Measurements from ENCODE around the gene CCDC88C.
A peak's percentile ranks its signal among the peaks of the same experiment; 100 is the strongest.

Gene CCDC88C

DNA sequence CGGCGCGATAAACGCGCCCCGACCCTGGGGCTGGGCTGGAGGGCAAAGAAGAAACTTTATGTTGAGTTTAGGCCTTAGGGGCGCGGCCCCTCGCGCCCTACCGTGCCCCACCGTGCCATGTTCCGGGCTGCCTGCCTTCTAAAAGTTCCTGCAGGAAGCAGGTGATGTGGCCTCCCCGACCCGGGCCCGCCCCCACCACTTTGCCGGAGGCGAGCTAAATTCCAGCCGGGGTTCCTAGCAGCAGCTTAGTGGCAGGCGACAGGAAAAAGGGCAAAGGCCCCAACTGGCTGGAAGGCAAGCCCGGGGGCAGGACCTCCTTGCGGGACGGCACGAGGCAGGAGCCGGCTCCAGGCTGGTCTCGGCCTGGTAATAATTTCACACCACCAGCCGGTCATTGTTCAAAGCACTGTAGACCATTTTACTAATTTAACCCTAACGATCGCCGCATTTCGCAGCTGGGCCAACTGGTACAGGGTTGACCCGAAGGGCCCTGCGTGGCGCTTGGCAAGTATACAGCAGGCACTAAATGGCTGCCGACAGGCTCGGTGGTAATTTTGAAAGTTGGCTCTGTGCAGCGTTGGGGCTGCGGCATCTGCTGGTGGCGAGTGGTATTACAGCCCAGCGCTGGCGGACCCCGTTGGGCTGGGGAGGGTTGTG is 895 bp upstream of the CCDC88C start:
- Histone ChIP-seq H3K9me3 (ENCODE audit: control extremely low read depth in 1 of 5, control insufficient read depth in 4 of 5, insufficient read depth in 2 of 5, low read depth in 1 of 5, low read length in 4 of 5) (no peaks in the 10 kb centered on the region), H3K4me1 (ENCODE audit: control extremely low read depth in 1 of 4, control insufficient read depth in 4 of 4, insufficient read depth in 4 of 4, low read length in 3 of 4) (peaks cover 10 to 44% (median 41%) of the 10 kb centered on the region in 4 experiments), H3K36me3 (ENCODE audit: control insufficient read depth in 4 of 4, insufficient read depth in 4 of 4, low read length in 3 of 4) (peaks cover 2 to 17% (median 10%) of the 10 kb centered on the region in 4 experiments), H3K27me3 (replicated peaks in 2 of 5; ENCODE audit: control insufficient read depth in 4 of 5, insufficient read depth in 5 of 5, low read length in 4 of 5) (no peaks in the 10 kb centered on the region), H3K4me3 (ENCODE audit: control insufficient read depth in 1 of 7, extremely low read depth in 1 of 7, insufficient read depth in 4 of 7, low read depth in 2 of 7, low read length in 6 of 7) (peak overlapping the region in 6 of 7 experiments; percentile 74 to 91 (median 79)), H3K27ac (ENCODE audit: insufficient read depth in 1 of 2, low read depth in 1 of 2, low read length in 2 of 2, poor library complexity in 1 of 2, severe bottlenecking in 2 of 2) (no peak overlapping the region)
- POLR2A ChIA-PET, result interaction anchor here (0.6 to 1.8 kb wide), 3 partner anchors 27 to 95 kb away, joined by 3 to 8 read pairs (median 3); no protein-coding TSS in a partner anchor
- CTCF ChIA-PET, result interaction anchor here (0.6 to 17.7 kb wide), 21 partner anchors 9 to 118 kb away, joined by 3 to 268 read pairs (median 5); no protein-coding TSS in a partner anchor
- peak; percentile 55 to 79 (median 73) for DNase-seq
- WGBS (ENCODE audit: insufficient coverage), result under 1% methylated on average over 34 of the region's 42 CpGs

DNA sequence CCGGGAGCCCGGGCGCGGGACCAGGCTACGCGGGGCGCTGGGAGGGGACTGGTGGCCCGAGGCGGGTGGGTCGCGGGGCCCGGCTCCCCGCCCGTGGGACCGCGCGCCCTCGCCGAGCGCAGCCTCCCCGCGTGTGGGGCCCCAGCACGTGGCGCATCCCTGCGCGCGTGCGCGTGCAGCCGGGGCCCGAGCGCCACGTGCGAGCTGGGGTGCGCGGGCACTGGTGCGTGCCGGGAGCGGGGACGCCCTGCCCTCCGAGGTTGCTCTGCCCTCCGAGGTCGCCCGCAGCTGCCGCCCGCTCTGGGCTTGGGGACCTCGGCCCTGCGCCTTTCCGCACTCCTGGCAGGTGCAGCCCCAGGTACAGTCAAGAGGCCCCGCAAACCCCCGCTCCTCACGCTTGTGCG is 365 bp upstream of the CCDC88C start:
- no peak overlapping the region for H3K27ac ChIP-seq (ENCODE audit: insufficient read depth in 1 of 2, low read depth in 1 of 2, low read length in 2 of 2, poor library complexity in 1 of 2, severe bottlenecking in 2 of 2)
- no peaks in the 10 kb centered on the region for H3K9me3 ChIP-seq (ENCODE audit: control extremely low read depth in 1 of 5, control insufficient read depth in 4 of 5, insufficient read depth in 2 of 5, low read depth in 1 of 5, low read length in 4 of 5)
- 1% methylated on average over 41 of the region's 53 CpGs for whole genome bisulfite sequencing (ENCODE audit: insufficient coverage)
- no peaks in the 10 kb centered on the region for H3K27me3 ChIP-seq (replicated peaks in 2 of 5; ENCODE audit: control insufficient read depth in 4 of 5, insufficient read depth in 5 of 5, low read length in 4 of 5)
- POLR2A ChIA-PET, result interaction anchor here (0.8 to 1.8 kb wide), 3 partner anchors 21 to 94 kb away, joined by 3 to 8 read pairs (median 3); no protein-coding TSS in a partner anchor
- CTCF ChIA-PET, result interaction anchor here (0.6 to 17.7 kb wide), 18 partner anchors 9 to 118 kb away, joined by 3 to 268 read pairs (median 5); no protein-coding TSS in a partner anchor
- H3K4me3 ChIP-seq (ENCODE audit: control insufficient read depth in 1 of 7, extremely low read depth in 1 of 7, insufficient read depth in 4 of 7, low read depth in 2 of 7, low read length in 6 of 7), result peak overlapping the region; percentile 44 to 91 (median 77)
- peak; percentile 76 to 90 (median 86) for DNase-seq
- peaks cover 10 to 49% (median 42%) of the 10 kb centered on the region in 4 experiments for H3K4me1 ChIP-seq (ENCODE audit: control extremely low read depth in 1 of 4, control insufficient read depth in 4 of 4, insufficient read depth in 4 of 4, low read length in 3 of 4)
- peaks cover 2 to 23% (median 13%) of the 10 kb centered on the region in 4 experiments for H3K36me3 ChIP-seq (ENCODE audit: control insufficient read depth in 4 of 4, insufficient read depth in 4 of 4, low read length in 3 of 4)

GRCh38 chr14:91416744-91417119 is 888 bp downstream of the CCDC88C start:
- Histone ChIP-seq H3K4me1 (ENCODE audit: control extremely low read depth in 1 of 4, control insufficient read depth in 4 of 4, insufficient read depth in 4 of 4, low read length in 3 of 4) (peaks cover 10 to 53% (median 42%) of the 10 kb centered on the region in 4 experiments), H3K27ac (ENCODE audit: insufficient read depth in 1 of 2, low read depth in 1 of 2, low read length in 2 of 2, poor library complexity in 1 of 2, severe bottlenecking in 2 of 2) (peak overlapping the region; percentile 69 to 81), H3K27me3 (replicated peaks in 2 of 5; ENCODE audit: control insufficient read depth in 4 of 5, insufficient read depth in 5 of 5, low read length in 4 of 5) (no peaks in the 10 kb centered on the region), H3K4me3 (ENCODE audit: control insufficient read depth in 1 of 7, extremely low read depth in 1 of 7, insufficient read depth in 4 of 7, low read depth in 2 of 7, low read length in 6 of 7) (peak overlapping the region; percentile 74 to 91 (median 81)), H3K9me3 (ENCODE audit: control extremely low read depth in 1 of 5, control insufficient read depth in 4 of 5, insufficient read depth in 2 of 5, low read depth in 1 of 5, low read length in 4 of 5) (no peaks in the 10 kb centered on the region), H3K36me3 (ENCODE audit: control insufficient read depth in 4 of 4, insufficient read depth in 4 of 4, low read length in 3 of 4) (peaks cover 2 to 27% (median 15%) of the 10 kb centered on the region in 4 experiments)
- DNase-seq, result peak in 1 of 3 donors; percentile 13
- ChIA-PET CTCF (interaction anchor here (1.0 to 17.7 kb wide), 7 partner anchors 13 to 95 kb away, joined by 4 to 268 read pairs (median 8); no protein-coding TSS in a partner anchor), POLR2A (interaction anchor here (1.8 kb wide), 1 partner anchor 93 kb away, joined by 8 read pairs; no protein-coding TSS in a partner anchor)
- WGBS (ENCODE audit: insufficient coverage), result 0% methylated on average over 7 of the region's 19 CpGs

- 3% methylated on average over 18 of the region's 18 CpGs for whole genome bisulfite sequencing (ENCODE audit: insufficient coverage)
- Histone ChIP-seq H3K27ac (ENCODE audit: insufficient read depth in 1 of 2, low read depth in 1 of 2, low read length in 2 of 2, poor library complexity in 1 of 2, severe bottlenecking in 2 of 2) (peak overlapping the region; percentile 69 to 81), H3K4me3 (ENCODE audit: control insufficient read depth in 1 of 7, extremely low read depth in 1 of 7, insufficient read depth in 4 of 7, low read depth in 2 of 7, low read length in 6 of 7) (peak overlapping the region; percentile 74 to 91 (median 81)), H3K36me3 (ENCODE audit: control insufficient read depth in 4 of 4, insufficient read depth in 4 of 4, low read length in 3 of 4) (peaks cover 2 to 27% (median 15%) of the 10 kb centered on the region in 4 experiments), H3K27me3 (replicated peaks in 2 of 5; ENCODE audit: control insufficient read depth in 4 of 5, insufficient read depth in 5 of 5, low read length in 4 of 5) (no peaks in the 10 kb centered on the region), H3K4me1 (ENCODE audit: control extremely low read depth in 1 of 4, control insufficient read depth in 4 of 4, insufficient read depth in 4 of 4, low read length in 3 of 4) (peaks cover 10 to 59% (median 46%) of the 10 kb centered on the region in 4 experiments), H3K9me3 (ENCODE audit: control extremely low read depth in 1 of 5, control insufficient read depth in 4 of 5, insufficient read depth in 2 of 5, low read depth in 1 of 5, low read length in 4 of 5) (no peaks in the 10 kb centered on the region)
- ChIA-PET POLR2A (interaction anchor here (0.7 kb wide), 1 partner anchor 13 kb away, joined by 3 read pairs; no protein-coding TSS in a partner anchor), CTCF (interaction anchor here (1.0 to 17.7 kb wide), 10 partner anchors 10 to 94 kb away, joined by 3 to 268 read pairs (median 5); no protein-coding TSS in a partner anchor)
- DNase-seq, result peak; percentile 50 to 91 (median 87)
Measured at GRCh38 chr14:91415794-91416743, 1.6 kb downstream of the CCDC88C start.

DNA sequence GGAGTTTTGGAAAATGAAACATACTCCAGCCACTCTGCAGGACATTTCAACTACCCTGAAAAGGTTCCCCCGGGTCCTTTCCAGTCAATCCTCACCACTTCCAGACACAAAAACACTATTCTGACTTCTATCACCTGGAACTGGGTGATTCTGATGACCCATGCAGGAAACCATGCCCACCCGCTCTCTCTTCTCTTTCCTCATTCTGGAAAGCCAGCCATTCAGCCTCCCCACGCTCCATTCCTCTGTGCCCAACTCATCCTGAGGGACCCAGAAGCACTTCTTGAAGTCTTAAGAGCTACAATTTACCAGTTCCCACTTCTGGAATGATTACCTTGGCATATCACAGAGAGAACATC is 3.2 kb downstream of the CCDC88C start:
- POLR2A ChIA-PET, result no interaction called here
- CTCF ChIA-PET, result interaction anchor here (0.7 to 17.7 kb wide), 5 partner anchors 11 to 92 kb away, joined by 4 to 268 read pairs (median 9); no protein-coding TSS in a partner anchor
- H3K4me1 ChIP-seq (ENCODE audit: control extremely low read depth in 1 of 4, control insufficient read depth in 4 of 4, insufficient read depth in 4 of 4, low read length in 3 of 4), result peaks cover 10 to 69% (median 54%) of the 10 kb centered on the region in 4 experiments
- no peaks in the 10 kb centered on the region for H3K27me3 ChIP-seq (replicated peaks in 2 of 5; ENCODE audit: control insufficient read depth in 4 of 5, insufficient read depth in 5 of 5, low read length in 4 of 5)
- peaks cover 2 to 36% (median 16%) of the 10 kb centered on the region in 4 experiments for H3K36me3 ChIP-seq (ENCODE audit: control insufficient read depth in 4 of 4, insufficient read depth in 4 of 4, low read length in 3 of 4)
- WGBS (ENCODE audit: insufficient coverage), result 89% methylated on average over 3 of the region's 3 CpGs
- H3K27ac ChIP-seq (ENCODE audit: insufficient read depth in 1 of 2, low read depth in 1 of 2, low read length in 2 of 2, poor library complexity in 1 of 2, severe bottlenecking in 2 of 2), result peak overlapping the region in 1 of 2 experiments; percentile 40
- peak overlapping the region in 2 of 7 experiments; percentile 11 to 40 for H3K4me3 ChIP-seq (ENCODE audit: control insufficient read depth in 1 of 7, extremely low read depth in 1 of 7, insufficient read depth in 4 of 7, low read depth in 2 of 7, low read length in 6 of 7)
- DNase-seq, result no peak
- H3K9me3 ChIP-seq (ENCODE audit: control extremely low read depth in 1 of 5, control insufficient read depth in 4 of 5, insufficient read depth in 2 of 5, low read depth in 1 of 5, low read length in 4 of 5), result no peaks in the 10 kb centered on the region

GRCh38 chr14:91413547-91414474 is 3.8 kb downstream of the CCDC88C start:
- ChIA-PET POLR2A (no interaction called here), CTCF (interaction anchor here (0.7 to 17.7 kb wide), 6 partner anchors 10 to 92 kb away, joined by 3 to 268 read pairs (median 4); no protein-coding TSS in a partner anchor)
- Histone ChIP-seq H3K36me3 (ENCODE audit: control insufficient read depth in 4 of 4, insufficient read depth in 4 of 4, low read length in 3 of 4) (peaks cover 2 to 36% (median 16%) of the 10 kb centered on the region in 4 experiments), H3K9me3 (ENCODE audit: control extremely low read depth in 1 of 5, control insufficient read depth in 4 of 5, insufficient read depth in 2 of 5, low read depth in 1 of 5, low read length in 4 of 5) (no peaks in the 10 kb centered on the region), H3K4me1 (ENCODE audit: control extremely low read depth in 1 of 4, control insufficient read depth in 4 of 4, insufficient read depth in 4 of 4, low read length in 3 of 4) (peaks cover 10 to 66% (median 51%) of the 10 kb centered on the region in 4 experiments), H3K27me3 (replicated peaks in 2 of 5; ENCODE audit: control insufficient read depth in 4 of 5, insufficient read depth in 5 of 5, low read length in 4 of 5) (no peaks in the 10 kb centered on the region), H3K27ac (ENCODE audit: insufficient read depth in 1 of 2, low read depth in 1 of 2, low read length in 2 of 2, poor library complexity in 1 of 2, severe bottlenecking in 2 of 2) (no peak overlapping the region), H3K4me3 (ENCODE audit: control insufficient read depth in 1 of 7, extremely low read depth in 1 of 7, insufficient read depth in 4 of 7, low read depth in 2 of 7, low read length in 6 of 7) (peak overlapping the region in 1 of 7 experiments; percentile 40)
- DNase-seq, result no peak
- WGBS (ENCODE audit: insufficient coverage), result 88% methylated on average over 9 of the region's 11 CpGs

Data from common myeloid progenitor, CD34-positive (primary cell).